T-helper 22 cell (primary cell): ENCODE measurements around the gene ORMDL2.

Experiments
- DNase-seq: peaks from one replicate; pipeline ENCODE4 v3.0.0-alpha.2; 2020; ENCODE audit warnings: low read depth

Gene ORMDL2

GRCh38 chr12:55817345-55818139 lies at the start of gene ORMDL2, which contains the start of gene SARNP:
Gene ORMDL2 (plus strand): TSS chr12:55818041. CDS start chr12:55819000, 959 bp downstream.
Gene SARNP (minus strand): TSS chr12:55817724. CDS start chr12:55817701, 23 bp downstream.
- peak; percentile 98 for DNase-seq

- no peak for DNase-seq
Measured at GRCh38 chr12:55771736-55772135, 46.1 kb upstream of the ORMDL2 start.

- no peak for DNase-seq
Measured at GRCh38 chr12:55777856-55778255, 40.0 kb upstream of the ORMDL2 start.

- DNase-seq, result no peak
Measured at GRCh38 chr12:55780685-55781084, 37.2 kb upstream of the ORMDL2 start.

- no peak for DNase-seq
Measured at GRCh38 chr12:55788546-55788945, 29.3 kb upstream of the ORMDL2 start.

GRCh38 chr12:55789171-55789570 lies 28.7 kb upstream of the ORMDL2 start:
- DNase-seq, result no peak

GRCh38 chr12:55789893-55790292 lies 27.9 kb upstream of the ORMDL2 start:
- no peak for DNase-seq

GRCh38 chr12:55795950-55796349 lies 21.9 kb upstream of the ORMDL2 start:
- no peak for DNase-seq

GRCh38 chr12:55797068-55797467 lies 20.8 kb upstream of the ORMDL2 start:
- no peak for DNase-seq

GRCh38 chr12:55797550-55797949 lies 20.3 kb upstream of the ORMDL2 start:
- DNase-seq, result no peak

GRCh38 chr12:55806982-55807381 lies 10.9 kb upstream of the ORMDL2 start:
- DNase-seq, result no peak

GRCh38 chr12:55809274-55809673 lies 8.6 kb upstream of the ORMDL2 start:
- no peak for DNase-seq

GRCh38 chr12:55812088-55812487 lies 5.8 kb upstream of the ORMDL2 start:
- DNase-seq, result no peak

GRCh38 chr12:55814257-55814656 lies 3.6 kb upstream of the ORMDL2 start:
- no peak for DNase-seq

- DNase-seq, result no peak
Measured at GRCh38 chr12:55815473-55815872, 2.4 kb upstream of the ORMDL2 start.

- DNase-seq, result no peak
Measured at GRCh38 chr12:55816881-55817344, 928 bp upstream of the ORMDL2 start.

- DNase-seq, result no peak
Measured at GRCh38 chr12:55818140-55818728, 393 bp downstream of the ORMDL2 start.

- no peak for DNase-seq
Measured at GRCh38 chr12:55818886-55819285, 1.0 kb downstream of the ORMDL2 start.

- DNase-seq, result no peak
Measured at GRCh38 chr12:55820679-55821078, 2.8 kb downstream of the ORMDL2 start.

GRCh38 chr12:55822228-55822627 lies 4.4 kb downstream of the ORMDL2 start:
- DNase-seq, result no peak

- no peak for DNase-seq
Measured at GRCh38 chr12:55823419-55823818, 5.6 kb downstream of the ORMDL2 start.

- DNase-seq, result no peak
Measured at GRCh38 chr12:55824726-55825125, 6.9 kb downstream of the ORMDL2 start.

- DNase-seq, result no peak
Measured at GRCh38 chr12:55827806-55828205, 10.0 kb downstream of the ORMDL2 start.

GRCh38 chr12:55828357-55828756 lies 10.5 kb downstream of the ORMDL2 start:
- DNase-seq, result no peak
